Endothelial cell of umbilical vein (primary cell): ENCODE results near the gene CFAP57. TPM values are rescaled to one million over a fixed set of nuclear protein-coding genes. Genes with fewer than 3 reads are reported as not detected.

Experiments
- BruUV-seq: library from RNA; stranded (reverse); fragments of 400-500 nt; replicated peaks from 2 replicates; lab custom pipeline; 2021; lab: Mats Ljungman, UMichigan
- CTCF ChIA-PET: fragments of 300-600, 350-600 bp; sonication (Branson Sonifier 250); formaldehyde crosslinking; loops from one replicate; lab custom pipeline; 2021; ENCODE audit warnings: antibody characterized with exemption, inconsistent platforms; lab: Charles Lee
- POLR2A ChIA-PET: fragments of 300-600, 350-600 bp; sonication (Branson Sonifier 250); formaldehyde crosslinking; loops from one replicate; lab custom pipeline; 2021; ENCODE audit warnings: antibody characterized with exemption, inconsistent platforms; lab: Charles Lee
- DNase-seq: peaks from one replicate; pipeline ENCODE4 v3.0.0-alpha.2; 2011; ENCODE audit warnings: low read depth, low spot score
- FAIRE-seq: peaks from 2 replicates; lab custom pipeline; 2011; peaks lifted over from hg19 to GRCh38; lab: Jason Lieb, UNC
- H2AFZ ChIP-seq: 2 replicates; pipeline ENCODE4 v1.6.0; 2012; ENCODE audit warnings: low read depth, low read length, control low read depth, inconsistent platforms
- H3K27ac ChIP-seq: 2 replicates; pipeline ENCODE4 v1.5.1; 2011; ENCODE audit warnings: low read depth, mild to moderate bottlenecking, control low read depth, low read length, moderate library complexity; ENCODE audit not compliant: insufficient read depth
- H3K27me3 ChIP-seq, 2 experiments: 2 replicates each; pipeline versions ENCODE4 v1.6.0 to v1.6.1; 2011; ENCODE audit warnings: low read length in 2 of 2, mixed read lengths in 1 of 2; ENCODE audit not compliant: control insufficient read depth in 2 of 2, insufficient read depth in 2 of 2
- H3K36me3 ChIP-seq, 2 experiments: 2 replicates in 1 of 2; 3 replicates in 1 of 2; pipeline ENCODE4 v1.5.1; 2011; ENCODE audit warnings: low read length in 2 of 2, mild to moderate bottlenecking in 1 of 2, moderate library complexity in 1 of 2; ENCODE audit not compliant: control insufficient read depth in 2 of 2, insufficient read depth in 2 of 2; ENCODE audit errors: extremely low read depth in 1 of 2
- H3K4me1 ChIP-seq: 3 replicates; pipeline ENCODE4 v1.5.1; 2011; ENCODE audit warnings: mild to moderate bottlenecking, low read length; ENCODE audit not compliant: control insufficient read depth, insufficient read depth; ENCODE audit errors: extremely low read depth
- H3K4me2 ChIP-seq: 2 replicates; pipeline ENCODE4 v1.6.1; 2011; ENCODE audit warnings: low read length, control low read depth, mixed read lengths; ENCODE audit not compliant: insufficient read depth
- H3K4me3 ChIP-seq, 3 experiments: fragments of 200-600 bp in 1 of 3; sonication (generic), shearing (Covaris generic) in 1 of 3; replicated peaks in 1 of 3; 2 replicates each; pipeline ENCODE4 v1.5.1; 2011 to 2016; ENCODE audit warnings: control low read depth in 3 of 3, low read length in 3 of 3, mild to moderate bottlenecking in 2 of 3, inconsistent platforms in 1 of 3, low read depth in 1 of 3, moderate library complexity in 1 of 3; ENCODE audit not compliant: insufficient read depth in 1 of 3
- H3K79me2 ChIP-seq: 2 replicates; pipeline ENCODE4 v1.6.0; 2012; ENCODE audit warnings: low read length, inconsistent platforms; ENCODE audit not compliant: control insufficient read depth, insufficient read depth
- H3K9ac ChIP-seq: replicated peaks from 2 replicates; pipeline ENCODE3; 2011; ENCODE audit warnings: low read length, control low read depth; ENCODE audit not compliant: insufficient read depth; ENCODE audit errors: extremely low read depth
- H3K9me1 ChIP-seq: replicated peaks from 3 replicates; pipeline ENCODE4 v1.6.0; 2011; ENCODE audit warnings: mild to moderate bottlenecking, low read length; ENCODE audit not compliant: control insufficient read depth, insufficient read depth; ENCODE audit errors: extremely low read depth
- H3K9me3 ChIP-seq: replicated peaks from 2 replicates; pipeline ENCODE4 v1.5.1; 2012; ENCODE audit warnings: low read length, inconsistent platforms; ENCODE audit not compliant: control insufficient read depth, insufficient read depth
- H4K20me1 ChIP-seq: replicated peaks from 2 replicates; pipeline ENCODE3; 2011; ENCODE audit warnings: mild to moderate bottlenecking, low read length; ENCODE audit not compliant: control insufficient read depth, insufficient read depth; ENCODE audit errors: extremely low read depth
- CTCF ChIP-seq, 2 donors: IDR thresholded peaks; 1 replicate in 1 of 2; 2 replicates in 1 of 2; pipeline ENCODE4 v1.5.1; 2011; ENCODE audit warnings: low read length in 2 of 2, mild to moderate bottlenecking in 2 of 2, moderate library complexity in 2 of 2, control low read depth in 1 of 2, inconsistent platforms in 1 of 2, low read depth in 1 of 2; ENCODE audit not compliant: insufficient read depth in 1 of 2; ENCODE audit errors: extremely low read depth in 1 of 2
- EZH2 ChIP-seq: IDR thresholded peaks from 2 replicates; pipeline ENCODE4 v1.6.1; 2012; ENCODE audit warnings: borderline replicate concordance, low read depth, mild to moderate bottlenecking, moderate library complexity, low read length, inconsistent platforms; ENCODE audit not compliant: severe bottlenecking
- FOS ChIP-seq: IDR thresholded peaks from 2 replicates; pipeline ENCODE4 v1.6.1; 2011; ENCODE audit warnings: mild to moderate bottlenecking, low read length, moderate library complexity, borderline replicate concordance; ENCODE audit not compliant: insufficient read depth
- GATA2 ChIP-seq: IDR thresholded peaks from 2 replicates; pipeline ENCODE4 v1.7.0; 2011; ENCODE audit warnings: low read depth, mild to moderate bottlenecking, moderate library complexity, mixed read lengths, low read length; ENCODE audit not compliant: insufficient read length, insufficient read depth
- JUN ChIP-seq: IDR thresholded peaks from 2 replicates; pipeline ENCODE4 v1.6.1; 2011; ENCODE audit warnings: borderline replicate concordance, low read depth; ENCODE audit not compliant: insufficient read length, insufficient read depth
- MAX ChIP-seq: IDR thresholded peaks from 2 replicates; pipeline ENCODE4 v1.6.1; 2011; ENCODE audit not compliant: insufficient read depth, insufficient read length
- MYC ChIP-seq: IDR thresholded peaks from one replicate; pipeline ENCODE4 v1.6.1; 2011; ENCODE audit warnings: mild to moderate bottlenecking, low read depth, low read length
- POLR2A ChIP-seq: IDR thresholded peaks from 2 replicates; pipeline ENCODE4 v1.6.1; 2012; ENCODE audit warnings: low read depth, mild to moderate bottlenecking, control low read depth, low read length
- POLR2AphosphoS5 ChIP-seq: IDR thresholded peaks from 2 replicates; pipeline ENCODE4 v1.6.1; 2012; ENCODE audit warnings: low read depth, mild to moderate bottlenecking, control low read depth, low read length, moderate library complexity; ENCODE audit not compliant: insufficient read depth
- dilution Hi-C: fragments of 300-500 bp; cut with MboI; formaldehyde crosslinking; loops from one replicate; pipeline ENCODE4 v1.15.0; 2019; ENCODE audit warnings: low sequenced_read_pairs; ENCODE audit not compliant: extremely low pct_ligation_motif_present
- intact Hi-C: fragments of 100-400 bp; cut with micrococcal nuclease; formaldehyde crosslinking; loops from one replicate; pipeline ENCODE4 v1.10.0; 2022
- polyA plus RNA-seq, 4 experiments: library from polyadenylated mRNA; depleted of rRNA in 3 of 4; stranded (reverse) in 3 of 4; unstranded in 1 of 4; fragments of >200 nt; gene quantifications; 2 replicates each; pipeline versions ENCODE4 v1.2.1 to v1.2.3, GENCODE V29; 2011 to 2012; ENCODE audit warnings: missing spikeins in 1 of 4
- total RNA-seq: library from RNA; stranded (reverse); gene quantifications from 2 replicates; pipeline ENCODE4 v1.2.3, GENCODE V29; 2021

The CFAP57 gene
- total and polyA plus RNA-seq, 2 donors (not counting 3 experiments of a cell fraction or from before 2014, with no cell fraction given), result 0.88 to 0.91 TPM

GRCh38 chr1:43292679-43293078 lies 120.5 kb downstream of the CFAP57 start:
- peaks cover 26% of the 10 kb centered on the region for H3K4me1 ChIP-seq
- no peak for TF ChIP-seq EZH2
- no peak for TF ChIP-seq JUN
- TF ChIP-seq MYC, result no peak
- no peak for TF ChIP-seq POLR2A
- no peak for TF ChIP-seq FOS
- TF ChIP-seq CTCF (IDR thresholded peaks at IDR 0.05; ENCODE audit: extremely low read depth in 1 of 2, insufficient read depth in 1 of 2, low read depth in 1 of 2, low read length in 2 of 2), result no peak
- TF ChIP-seq POLR2AphosphoS5, result no peak
- no peak for TF ChIP-seq MAX
- TF ChIP-seq GATA2, result no peak
- FAIRE-seq (no peak), DNase-seq (no peak)
- no peak overlapping the region for H2AFZ ChIP-seq
- H3K9ac ChIP-seq, result no peak overlapping the region
- dilution Hi-C loops (no loop called here), intact Hi-C loops (no loop called here)
- H3K4me2 ChIP-seq, result no peak overlapping the region
- H4K20me1 ChIP-seq, result no peaks in the 10 kb centered on the region
- no peak overlapping the region for H3K4me3 ChIP-seq
- no peaks in the 10 kb centered on the region for H3K9me3 ChIP-seq
- H3K79me2 ChIP-seq, result no peaks in the 10 kb centered on the region
- POLR2A ChIA-PET, result interaction anchor here (0.7 kb wide), 1 partner anchor 10 kb away, joined by 3 read pairs; no protein-coding TSS in a partner anchor
- no peaks in the 10 kb centered on the region for H3K36me3 ChIP-seq
- H3K27ac ChIP-seq, result no peak overlapping the region
- CTCF ChIA-PET, result interaction anchor here (1.2 kb wide), 1 partner anchor 21 kb away, joined by 3 read pairs; no protein-coding TSS in a partner anchor
- H3K27me3 ChIP-seq, result peaks cover 0 to 5% of the 10 kb centered on the region in 2 experiments
- H3K9me1 ChIP-seq, result no peaks in the 10 kb centered on the region
- no TSS peak for BruUV-seq
